ENCODE results near the gene LRRIQ4.

- TF ChIP-seq GATA2 (IDR thresholded peaks at IDR 0.05; ENCODE audit: low read depth, low read length) (no peak), GATA3 (IDR thresholded peaks at IDR 0.05; ENCODE audit: low read depth, low read length) (no peak)
Observed at GRCh38 chr3:169772897-169773816, 39.5 kb upstream of the LRRIQ4 start, which contains the start of gene MYNN.
